ENCODE data around the gene CHRM1.
"Not testable (repeated sequence)": the region's sequence is repeated elsewhere in the genome, so short reads cannot be mapped to it uniquely, and the experiment has no call there.

Gene CHRM1

GRCh38 chr11:62863687-62864335, 57.4 kb downstream of the CHRM1 start:
- Histone ChIP-seq H3K36me3 (peaks cover 8% of the 10 kb centered on the region), H3K4me1 (peaks cover 2% of the 10 kb centered on the region), H3K27me3 (no peaks in the 10 kb centered on the region), H3K9me3 (no peaks in the 10 kb centered on the region), H3K4me3 (ENCODE audit: low read depth, low read length) (no peak overlapping the region)
- TF ChIP-seq CTCF (IDR thresholded peaks at IDR 0.05; ENCODE audit: low read depth, low read length) = no peak
- no peak for DNase-seq

GRCh38 chr11:62861564-62862192, 59.5 kb downstream of the CHRM1 start:
- not testable (repeated sequence) for H3K4me1 ChIP-seq; H3K9me3 ChIP-seq; H3K36me3 ChIP-seq; H3K27me3 ChIP-seq; DNase-seq; H3K4me3 ChIP-seq (ENCODE audit: low read depth, low read length)

- Histone ChIP-seq H3K36me3 (peaks cover 8% of the 10 kb centered on the region; the same call in 1 of the 2 replicates), H3K4me1 (peaks cover 2% of the 10 kb centered on the region)
Measured at GRCh38 chr11:62860835-62861563, 60.2 kb downstream of the CHRM1 start.

GRCh38 chr11:62859281-62859703, 61.9 kb downstream of the CHRM1 start:
- not testable (repeated sequence) for H3K4me1 ChIP-seq; H3K27me3 ChIP-seq; H3K9me3 ChIP-seq; H3K4me3 ChIP-seq (ENCODE audit: low read depth, low read length); DNase-seq
- H3K36me3 ChIP-seq = peaks cover 21% of the 10 kb centered on the region

More at GRCh38 chr11:62860835-62861563, 60.2 kb downstream of the CHRM1 start:
- H3K27me3 ChIP-seq = no peaks in the 10 kb centered on the region
- no peak for TF ChIP-seq CTCF (IDR thresholded peaks at IDR 0.05; ENCODE audit: low read depth, low read length)
- no peaks in the 10 kb centered on the region for H3K9me3 ChIP-seq
- no peak overlapping the region for H3K4me3 ChIP-seq (ENCODE audit: low read depth, low read length)
- DNase-seq = no peak

All from BE2C (cell line).